A673 (cell line): ENCODE results near the gene NOP56. TPM values are rescaled to one million over a fixed set of nuclear protein-coding genes. Genes with fewer than 3 reads are reported as not detected.

Source experiments
- BruUV-seq: library from RNA; stranded (reverse); fragments of 400-500 nt; replicated peaks from 2 replicates; lab custom pipeline; 2021; lab: Mats Ljungman, UMichigan
- CTCF ChIA-PET: fragments of 300-600 bp; sonication (Branson Sonifier 250); formaldehyde crosslinking; loops from one replicate; lab custom pipeline; 2022; ENCODE audit warnings: antibody characterized with exemption; lab: Charles Lee
- POLR2A ChIA-PET: fragments of 300-600 bp; sonication (Branson Sonifier 250); formaldehyde crosslinking; loops from one replicate; lab custom pipeline; 2022; ENCODE audit warnings: antibody characterized with exemption; ENCODE audit not compliant: low non-redundant PET; lab: Charles Lee
- DNase-seq: peaks from one replicate; pipeline ENCODE4 v3.0.0-alpha.2; 2015; ENCODE audit warnings: low spot score
- H3K27ac ChIP-seq: fragments of 200-600 bp; sonication (generic); 2 replicates; pipeline ENCODE4 v1.5.1; 2016; ENCODE audit warnings: mixed run types, low read depth, mild to moderate bottlenecking, mixed read lengths, antibody characterized with exemption, low read length; ENCODE audit not compliant: poor library complexity, severe bottlenecking
- H3K27me3 ChIP-seq: fragments of 200-600 bp; sonication (generic); replicated peaks from 2 replicates; pipeline ENCODE4 v1.6.1; 2017; ENCODE audit warnings: mixed run types, low read depth, mild to moderate bottlenecking, mixed read lengths, antibody characterized with exemption, low read length; ENCODE audit not compliant: insufficient read depth, poor library complexity
- H3K36me3 ChIP-seq: fragments of 200-600 bp; sonication (generic); 2 replicates; pipeline ENCODE4 v1.6.1; 2016; ENCODE audit warnings: mixed run types, mild to moderate bottlenecking, mixed read lengths, antibody characterized with exemption, low read length; ENCODE audit not compliant: insufficient read depth, poor library complexity, severe bottlenecking
- H3K4me1 ChIP-seq: fragments of 200-600 bp; sonication (generic); 2 replicates; pipeline ENCODE4 v1.6.1; 2017; ENCODE audit warnings: mixed run types, mild to moderate bottlenecking, mixed read lengths, antibody characterized with exemption, low read length; ENCODE audit not compliant: insufficient read depth, poor library complexity, severe bottlenecking
- H3K4me3 ChIP-seq: fragments of 200-600 bp; sonication (generic); 2 replicates; pipeline ENCODE4 v1.5.1; 2016; ENCODE audit warnings: low read depth, mixed run types, mild to moderate bottlenecking, mixed read lengths, low read length; ENCODE audit not compliant: poor library complexity, severe bottlenecking
- H3K9me3 ChIP-seq: fragments of 200-600 bp; sonication (generic); 2 replicates; pipeline ENCODE4 v1.6.1; 2016; ENCODE audit warnings: mixed run types, low read depth, mild to moderate bottlenecking, mixed read lengths, antibody characterized with exemption, low read length; ENCODE audit not compliant: poor library complexity, severe bottlenecking
- EZH2 ChIP-seq: fragments of 200-600 bp; sonication (generic); IDR thresholded peaks from 2 replicates; pipeline ENCODE4 v1.6.1; 2017; ENCODE audit warnings: borderline replicate concordance, low read depth, mild to moderate bottlenecking, mixed read lengths, antibody characterized with exemption, low read length; ENCODE audit not compliant: poor library complexity, severe bottlenecking
- intact Hi-C: fragments of 100-400 bp; cut with micrococcal nuclease; formaldehyde crosslinking; loops from one replicate; pipeline ENCODE4 v1.10.0; 2022; ENCODE audit not compliant: unreplicated experiment
- total RNA-seq: library from RNA; stranded (reverse); gene quantifications from 2 replicates; pipeline ENCODE4 v1.2.3, GENCODE V29; 2021
- TF ChIP-seq, protein P1 (sequence below): fragments of 300-800, 200-600 bp; sonication (generic); conservative IDR thresholded peaks from 2 replicates; pipeline ENCODE4 v1.5.1; 2017; ENCODE audit warnings: low read depth, mild to moderate bottlenecking, antibody characterized with exemption, low read length, moderate library complexity, mixed read lengths

NOP56 gene
- total RNA-seq, 1 experiment from 2014 or later: 704 TPM

DNA sequence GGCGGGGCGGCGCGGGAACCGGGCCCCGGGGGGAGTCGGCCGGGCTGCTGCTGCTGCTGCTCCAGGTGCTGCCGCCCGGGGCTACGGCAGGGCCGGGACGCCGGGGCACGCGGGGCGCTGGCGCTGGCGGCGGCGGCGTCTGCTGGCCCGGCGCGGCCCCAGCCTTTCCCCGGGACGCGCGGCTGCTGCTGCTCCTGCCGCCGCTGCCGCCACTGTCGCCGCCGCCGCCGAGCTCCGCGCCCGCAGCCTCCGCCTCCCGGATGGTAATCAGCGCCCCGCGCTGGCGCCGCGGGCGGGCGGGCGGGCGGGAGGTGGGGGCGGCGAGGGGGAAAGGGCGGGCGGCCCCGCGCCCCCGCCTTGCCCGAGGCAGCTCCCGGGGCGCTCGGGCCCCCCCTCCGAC is 40.5 kb downstream of the NOP56 start:
- TF ChIP-seq EZH2: no peak
- TF ChIP-seq, protein P1, sequence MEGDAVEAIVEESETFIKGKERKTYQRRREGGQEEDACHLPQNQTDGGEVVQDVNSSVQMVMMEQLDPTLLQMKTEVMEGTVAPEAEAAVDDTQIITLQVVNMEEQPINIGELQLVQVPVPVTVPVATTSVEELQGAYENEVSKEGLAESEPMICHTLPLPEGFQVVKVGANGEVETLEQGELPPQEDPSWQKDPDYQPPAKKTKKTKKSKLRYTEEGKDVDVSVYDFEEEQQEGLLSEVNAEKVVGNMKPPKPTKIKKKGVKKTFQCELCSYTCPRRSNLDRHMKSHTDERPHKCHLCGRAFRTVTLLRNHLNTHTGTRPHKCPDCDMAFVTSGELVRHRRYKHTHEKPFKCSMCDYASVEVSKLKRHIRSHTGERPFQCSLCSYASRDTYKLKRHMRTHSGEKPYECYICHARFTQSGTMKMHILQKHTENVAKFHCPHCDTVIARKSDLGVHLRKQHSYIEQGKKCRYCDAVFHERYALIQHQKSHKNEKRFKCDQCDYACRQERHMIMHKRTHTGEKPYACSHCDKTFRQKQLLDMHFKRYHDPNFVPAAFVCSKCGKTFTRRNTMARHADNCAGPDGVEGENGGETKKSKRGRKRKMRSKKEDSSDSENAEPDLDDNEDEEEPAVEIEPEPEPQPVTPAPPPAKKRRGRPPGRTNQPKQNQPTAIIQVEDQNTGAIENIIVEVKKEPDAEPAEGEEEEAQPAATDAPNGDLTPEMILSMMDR: no peak
- BruUV-seq: no TSS peak
- H3K36me3 ChIP-seq: no peaks in the 10 kb centered on the region
- no peak for DNase-seq
- ChIA-PET POLR2A (no interaction called here), CTCF (interaction anchor here (0.6 kb wide), 4 partner anchors 115 to 345 kb away, joined by 5 to 12 read pairs (median 7); no protein-coding TSS in a partner anchor)
- peak overlapping the region; percentile 28 for H3K4me3 ChIP-seq
- intact Hi-C loops: no loop called here
- no peak overlapping the region for H3K27ac ChIP-seq
- no peaks in the 10 kb centered on the region for H3K9me3 ChIP-seq
- H3K27me3 ChIP-seq: peaks cover 43% of the 10 kb centered on the region
- peaks cover 4% of the 10 kb centered on the region for H3K4me1 ChIP-seq

DNA sequence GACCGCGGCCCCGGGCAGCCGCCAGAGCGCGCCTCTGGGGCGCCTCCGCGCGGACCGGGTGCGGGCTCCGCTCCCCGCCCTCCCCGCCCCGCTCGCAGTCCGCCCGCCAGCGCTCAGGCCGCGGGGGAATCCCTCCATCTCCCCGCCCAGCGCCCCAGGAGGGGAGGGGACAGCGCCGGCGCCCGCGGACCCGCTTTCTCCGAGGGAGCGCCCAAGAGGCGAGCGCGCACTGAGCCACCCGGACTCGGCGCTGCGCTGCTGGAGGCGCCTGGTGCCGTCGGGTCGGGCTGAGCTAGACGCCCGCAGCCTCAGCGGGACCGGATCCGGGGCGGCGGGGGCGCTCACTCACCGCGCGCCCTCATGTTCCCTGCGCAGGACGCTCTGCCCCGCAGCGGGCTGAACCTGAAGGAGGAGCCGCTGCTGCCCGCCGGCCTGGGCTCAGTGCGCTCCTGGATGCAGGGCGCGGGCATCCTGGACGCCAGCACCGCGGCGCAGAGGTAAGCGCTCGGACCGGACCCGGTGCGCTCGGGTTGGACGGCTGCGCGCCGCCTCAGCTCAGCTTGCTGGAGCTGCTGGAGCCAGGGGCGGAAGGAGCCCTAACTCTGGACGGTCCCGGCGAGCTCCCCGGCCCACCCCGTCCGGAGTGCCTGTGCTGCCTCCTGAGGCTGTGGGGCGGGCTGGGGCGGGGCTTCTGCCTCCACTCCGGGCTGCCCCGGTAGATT is 41.0 kb downstream of the NOP56 start:
- H3K9me3 ChIP-seq: no peaks in the 10 kb centered on the region
- BruUV-seq: no TSS peak
- CTCF ChIA-PET: interaction anchor here (0.6 kb wide), 1 partner anchor 184 kb away, joined by 5 read pairs; no protein-coding TSS in a partner anchor
- DNase-seq: peak; percentile 36
- H3K4me1 ChIP-seq: peaks cover 7% of the 10 kb centered on the region
- no peak overlapping the region for H3K27ac ChIP-seq
- peaks cover 43% of the 10 kb centered on the region for H3K27me3 ChIP-seq
- POLR2A ChIA-PET: no interaction called here
- intact Hi-C loops: no loop called here
- TF ChIP-seq, protein P1: no peak
- TF ChIP-seq EZH2: no peak
- peak overlapping the region; percentile 32 for H3K4me3 ChIP-seq
- H3K36me3 ChIP-seq: no peaks in the 10 kb centered on the region

DNA sequence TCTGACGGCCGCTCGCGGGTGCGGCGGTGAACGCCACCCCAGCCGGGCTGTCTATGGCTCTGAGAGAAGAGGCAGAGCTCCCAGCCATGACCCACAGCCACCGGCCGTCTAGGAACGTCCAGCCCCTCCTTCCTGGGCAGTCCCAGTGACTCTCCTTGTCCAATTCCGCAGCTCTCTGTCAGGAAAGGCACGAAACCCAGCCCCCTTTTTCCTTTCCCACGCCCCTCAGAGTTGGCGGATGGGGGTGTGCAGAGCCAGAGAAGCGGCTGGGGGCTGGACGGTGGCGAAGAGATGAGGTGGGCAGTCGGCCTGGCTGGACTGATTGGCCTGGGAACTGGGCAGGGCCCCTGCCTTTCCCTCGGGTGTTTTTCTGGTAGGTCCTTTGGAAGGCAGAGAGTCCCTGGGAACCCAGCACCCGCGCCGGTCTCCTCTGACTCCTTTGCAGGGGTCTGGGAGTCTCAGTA is 41.6 kb downstream of the NOP56 start:
- BruUV-seq: no TSS peak
- DNase-seq: no peak
- intact Hi-C loops: no loop called here
- H3K36me3 ChIP-seq: no peaks in the 10 kb centered on the region
- H3K4me1 ChIP-seq: peaks cover 7% of the 10 kb centered on the region
- ChIA-PET CTCF (no interaction called here), POLR2A (no interaction called here)
- TF ChIP-seq EZH2: peak; percentile 39
- TF ChIP-seq, protein P1: no peak
- peaks cover 43% of the 10 kb centered on the region for H3K27me3 ChIP-seq
- H3K4me3 ChIP-seq: no peak overlapping the region
- H3K27ac ChIP-seq: no peak overlapping the region
- no peaks in the 10 kb centered on the region for H3K9me3 ChIP-seq
